Coronary artery (tissue), 2 donors: Measurements from ENCODE around the gene MGRN1.
A peak's percentile ranks its signal among the peaks of the same experiment; 100 is the strongest.

Experiments used
- DNase-seq: peaks from one replicate; pipeline ENCODE4 v3.0.0-alpha.2; 2017; ENCODE audit warnings: low spot score
- H3K27ac ChIP-seq, 2 donors: fragments of 200-600 bp; sonication (generic); one replicate each; pipeline ENCODE4 v1.5.1; 2016 to 2019
- H3K4me3 ChIP-seq: fragments of 200-600 bp; sonication (generic); 2 replicates; pipeline ENCODE4 v1.5.1; 2016; ENCODE audit warnings: mild to moderate bottlenecking, moderate library complexity
- CTCF ChIP-seq: fragments of 200-600 bp; sonication (generic); IDR thresholded peaks from one replicate; pipeline ENCODE4 v1.5.1; 2019; ENCODE audit warnings: antibody characterized with exemption

The MGRN1 gene

GRCh38 chr16:4694642-4695451, 70.2 kb downstream of the MGRN1 start:
- H3K4me3 ChIP-seq = peak overlapping the region; percentile 100
- TF ChIP-seq CTCF = no peak
- DNase-seq = no peak
- H3K27ac ChIP-seq = peak overlapping the region; percentile 80 to 96

- H3K27ac ChIP-seq = peak overlapping the region in 1 of 2 donors; percentile 96
- no peak for TF ChIP-seq CTCF
- no peak for DNase-seq
- no peak overlapping the region for H3K4me3 ChIP-seq
These were observed 71.0 kb downstream of the MGRN1 start for GRCh38 chr16:4695473-4696171.

- no peak for DNase-seq
- TF ChIP-seq CTCF = no peak
- Histone ChIP-seq H3K4me3 (no peak overlapping the region), H3K27ac (peak overlapping the region in 1 of 2 donors; percentile 96)
These were observed 71.7 kb downstream of the MGRN1 start for GRCh38 chr16:4696172-4696904.

GRCh38 chr16:4696905-4697847, 72.5 kb downstream of the MGRN1 start:
- DNase-seq = no peak
- H3K27ac ChIP-seq = peak overlapping the region in 1 of 2 donors; percentile 96
- no peak for TF ChIP-seq CTCF
- H3K4me3 ChIP-seq = no peak overlapping the region

- no peak overlapping the region for H3K27ac ChIP-seq
- no peak for DNase-seq
- no peak for TF ChIP-seq CTCF
These were observed 73.2 kb downstream of the MGRN1 start for GRCh38 chr16:4697848-4698291.

GRCh38 chr16:4698321-4699045, 73.9 kb downstream of the MGRN1 start:
- Histone ChIP-seq H3K4me3 (no peak overlapping the region), H3K27ac (no peak overlapping the region)
- no peak for DNase-seq
- no peak for TF ChIP-seq CTCF

More at GRCh38 chr16:4697848-4698291, 73.2 kb downstream of the MGRN1 start:
- no peak overlapping the region for H3K4me3 ChIP-seq
